ENCODE results near the gene IL4R. TPM values are rescaled to one million over a fixed set of nuclear protein-coding genes. Genes with fewer than 3 reads are reported as not detected.
A peak's percentile ranks its signal among the peaks of the same experiment; 100 is the strongest.

The IL4R gene
- total and polyA plus RNA-seq, 2 of the 8 experiments (the other 6 are each of a cell fraction or from before 2014, with no cell fraction given): 29.1 to 29.4 TPM

GRCh38 chr16:27367461-27368357 lies 53.9 kb downstream of the IL4R start (continued):
- TF ChIP-seq, protein P1, sequence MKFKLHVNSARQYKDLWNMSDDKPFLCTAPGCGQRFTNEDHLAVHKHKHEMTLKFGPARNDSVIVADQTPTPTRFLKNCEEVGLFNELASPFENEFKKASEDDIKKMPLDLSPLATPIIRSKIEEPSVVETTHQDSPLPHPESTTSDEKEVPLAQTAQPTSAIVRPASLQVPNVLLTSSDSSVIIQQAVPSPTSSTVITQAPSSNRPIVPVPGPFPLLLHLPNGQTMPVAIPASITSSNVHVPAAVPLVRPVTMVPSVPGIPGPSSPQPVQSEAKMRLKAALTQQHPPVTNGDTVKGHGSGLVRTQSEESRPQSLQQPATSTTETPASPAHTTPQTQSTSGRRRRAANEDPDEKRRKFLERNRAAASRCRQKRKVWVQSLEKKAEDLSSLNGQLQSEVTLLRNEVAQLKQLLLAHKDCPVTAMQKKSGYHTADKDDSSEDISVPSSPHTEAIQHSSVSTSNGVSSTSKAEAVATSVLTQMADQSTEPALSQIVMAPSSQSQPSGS (IDR thresholded peaks at IDR 0.05; ENCODE audit: low read length): no peak
- no peak for TF ChIP-seq TAF1 (IDR thresholded peaks at IDR 0.05; ENCODE audit: low read depth, low read length)
- TF ChIP-seq EGR1 (IDR thresholded peaks at IDR 0.05; ENCODE audit: borderline replicate concordance, low read depth, low read length): no peak
- TF ChIP-seq HDAC6 (IDR thresholded peaks at IDR 0.05; ENCODE audit: low read depth, low read length): no peak
- TF ChIP-seq BRCA1 (IDR thresholded peaks at IDR 0.05; ENCODE audit: low read depth, low read length): no peak
- TF ChIP-seq FOSL1 (IDR thresholded peaks at IDR 0.05; ENCODE audit: insufficient read depth, low read depth, low read length): no peak
- TF ChIP-seq BACH1 (IDR thresholded peaks at IDR 0.05; ENCODE audit: low read length): peak; percentile 33
- peak; percentile 91 to 93 for TF ChIP-seq RAD21 (IDR thresholded peaks at IDR 0.05 in 1 of 2, conservative IDR thresholded peaks at IDR 0.05 in 1 of 2; ENCODE audit: low read depth in 2 of 2, low read length in 2 of 2)
- TF ChIP-seq SIN3A (conservative IDR thresholded peaks at IDR 0.05 in 1 of 2, IDR thresholded peaks at IDR 0.05 in 1 of 2; ENCODE audit: low read depth in 1 of 2, low read length in 2 of 2): 0 out of 4 replicates have a peak, but pooled peaks of 1 of the 2 experiments have one; percentile 22
- TF ChIP-seq ZNF274 (IDR thresholded peaks at IDR 0.05; ENCODE audit: borderline replicate concordance, extremely low read depth, low read length): no peak
- TF ChIP-seq TBP (IDR thresholded peaks at IDR 0.05; ENCODE audit: low read depth, low read length): no peak
- TF ChIP-seq, protein P2, sequence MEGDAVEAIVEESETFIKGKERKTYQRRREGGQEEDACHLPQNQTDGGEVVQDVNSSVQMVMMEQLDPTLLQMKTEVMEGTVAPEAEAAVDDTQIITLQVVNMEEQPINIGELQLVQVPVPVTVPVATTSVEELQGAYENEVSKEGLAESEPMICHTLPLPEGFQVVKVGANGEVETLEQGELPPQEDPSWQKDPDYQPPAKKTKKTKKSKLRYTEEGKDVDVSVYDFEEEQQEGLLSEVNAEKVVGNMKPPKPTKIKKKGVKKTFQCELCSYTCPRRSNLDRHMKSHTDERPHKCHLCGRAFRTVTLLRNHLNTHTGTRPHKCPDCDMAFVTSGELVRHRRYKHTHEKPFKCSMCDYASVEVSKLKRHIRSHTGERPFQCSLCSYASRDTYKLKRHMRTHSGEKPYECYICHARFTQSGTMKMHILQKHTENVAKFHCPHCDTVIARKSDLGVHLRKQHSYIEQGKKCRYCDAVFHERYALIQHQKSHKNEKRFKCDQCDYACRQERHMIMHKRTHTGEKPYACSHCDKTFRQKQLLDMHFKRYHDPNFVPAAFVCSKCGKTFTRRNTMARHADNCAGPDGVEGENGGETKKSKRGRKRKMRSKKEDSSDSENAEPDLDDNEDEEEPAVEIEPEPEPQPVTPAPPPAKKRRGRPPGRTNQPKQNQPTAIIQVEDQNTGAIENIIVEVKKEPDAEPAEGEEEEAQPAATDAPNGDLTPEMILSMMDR (IDR thresholded peaks at IDR 0.05; ENCODE audit: control extremely low read depth in 1 of 3, insufficient read depth in 1 of 3, low read depth in 1 of 3, low read length in 3 of 3): peak; percentile 89 to 93 (median 89)
- peak in 1 of 2 experiments; percentile 97; a peak in 1 of 4 replicates for TF ChIP-seq HDAC2 (IDR thresholded peaks at IDR 0.05; ENCODE audit: borderline replicate concordance in 1 of 2, low read depth in 2 of 2, low read length in 2 of 2)
- no peak for TF ChIP-seq SP2 (IDR thresholded peaks at IDR 0.05; ENCODE audit: low read length)

All from H1 (cell line).